22Rv1 (cell line): Measurements from ENCODE around the gene ZNF800.
A peak's percentile ranks its signal among the peaks of the same experiment; 100 is the strongest.
"Not testable (repeated sequence)": the region's sequence is repeated elsewhere in the genome, so short reads cannot be mapped to it uniquely, and the experiment has no call there.

Experiments
- H3K27ac ChIP-seq: fragments of 450-650 bp; 2 replicates; pipeline ENCODE4 v1.5.1; 2017
- CTCF ChIP-seq: fragments of 450-650 bp; IDR thresholded peaks from 2 replicates; pipeline ENCODE4 v1.5.1; 2017; ENCODE audit warnings: mild to moderate bottlenecking
- ZFX ChIP-seq: fragments of 450-650 bp; IDR thresholded peaks from 2 replicates; pipeline ENCODE4 v1.6.1; 2017; ENCODE audit warnings: antibody characterized with exemption, borderline replicate concordance

The ZNF800 gene

GRCh38 chr7:127404286-127405072 lies 12.0 kb upstream of the ZNF800 start:
- TF ChIP-seq ZFX (no peak), CTCF (no peak)
- no peak overlapping the region for H3K27ac ChIP-seq

GRCh38 chr7:127396184-127396583 lies 3.7 kb upstream of the ZNF800 start:
- no peak overlapping the region for H3K27ac ChIP-seq

GRCh38 chr7:127395104-127395503 lies 2.6 kb upstream of the ZNF800 start:
- not testable (repeated sequence) for H3K27ac ChIP-seq

More at GRCh38 chr7:127396184-127396583, 3.7 kb upstream of the ZNF800 start:
- TF ChIP-seq CTCF = no peak
- no peak for TF ChIP-seq ZFX

GRCh38 chr7:127393368-127394058 lies 1.0 kb upstream of the ZNF800 start:
- H3K27ac ChIP-seq = peak overlapping the region; percentile 83
- no peak for TF ChIP-seq ZFX
- TF ChIP-seq CTCF = no peak

GRCh38 chr7:127392182-127392565 lies 334 bp downstream of the ZNF800 start:
- H3K27ac ChIP-seq = peak overlapping the region; percentile 83
- no peak for TF ChIP-seq ZFX
- TF ChIP-seq CTCF = 0 out of 2 replicates have a peak, but pooled peaks have one; percentile 4

GRCh38 chr7:127391591-127392181 lies 822 bp downstream of the ZNF800 start:
- TF ChIP-seq ZFX = no peak
- no peak; the same call in 1 of the 2 replicates for TF ChIP-seq CTCF
- peak overlapping the region; percentile 83 for H3K27ac ChIP-seq

- peak overlapping the region; percentile 83 for H3K27ac ChIP-seq
- TF ChIP-seq ZFX = no peak
- TF ChIP-seq CTCF = no peak
These were observed 1.5 kb downstream of the ZNF800 start for GRCh38 chr7:127390817-127391590.
